Liver (tissue), 3 donors: ENCODE results near the gene CRAT.

Experiments
- CTCF ChIP-seq: fragments of 150-350 bp; IDR thresholded peaks from 2 replicates; pipeline ENCODE4 v1.5.1; 2017; ENCODE audit warnings: improper control_type of control experiment, low read depth, low read length; ENCODE audit not compliant: missing input control
- EGR1 ChIP-seq, 2 donors: IDR thresholded peaks; 2 replicates each; pipeline ENCODE4 v1.6.1; 2016 to 2018; ENCODE audit warnings: antibody characterized with exemption in 2 of 2, low read depth in 2 of 2
- FOXA1 ChIP-seq: IDR thresholded peaks from 2 replicates; pipeline ENCODE4 v1.6.1; 2016; ENCODE audit warnings: antibody characterized with exemption
- GABPA ChIP-seq, 2 donors: IDR thresholded peaks in 1 of 2; conservative IDR thresholded peaks in 1 of 2; 2 replicates each; pipeline ENCODE4 v1.6.1; 2016; ENCODE audit warnings: antibody characterized with exemption in 2 of 2, mild to moderate bottlenecking in 1 of 2, moderate library complexity in 1 of 2
- RAD21 ChIP-seq, 2 donors: IDR thresholded peaks; 2 replicates each; pipeline ENCODE4 v1.6.1; 2016; ENCODE audit warnings: antibody characterized with exemption in 2 of 2, mild to moderate bottlenecking in 2 of 2
- RXRA ChIP-seq, 2 donors: IDR thresholded peaks; 2 replicates each; pipeline ENCODE4 v1.6.1; 2017 to 2018; ENCODE audit warnings: antibody characterized with exemption in 2 of 2, mild to moderate bottlenecking in 1 of 2
- TAF1 ChIP-seq: conservative IDR thresholded peaks from 2 replicates; pipeline ENCODE4 v1.6.1; 2016; ENCODE audit warnings: antibody characterized with exemption, mild to moderate bottlenecking
- YY1 ChIP-seq: IDR thresholded peaks from 2 replicates; pipeline ENCODE4 v1.6.1; 2016; ENCODE audit warnings: antibody characterized with exemption, mild to moderate bottlenecking
- TF ChIP-seq, protein P1 (sequence below): IDR thresholded peaks from 2 replicates; pipeline ENCODE4 v1.6.1; 2016; ENCODE audit warnings: antibody characterized with exemption, mild to moderate bottlenecking
- TF ChIP-seq, protein P2 (sequence below): IDR thresholded peaks from 2 replicates; pipeline ENCODE4 v1.6.1; 2016; ENCODE audit warnings: antibody characterized with exemption
- donor health status: healthy.
- donor health status: healthy.

- no peak for TF ChIP-seq RAD21 (IDR thresholded peaks at IDR 0.05)
- no peak for TF ChIP-seq TAF1
- no peak for TF ChIP-seq GABPA (IDR thresholded peaks at IDR 0.05 in 1 of 2, conservative IDR thresholded peaks at IDR 0.05 in 1 of 2)
- no peak for TF ChIP-seq CTCF
- TF ChIP-seq YY1, result no peak
- no peak for TF ChIP-seq FOXA1
- no peak for TF ChIP-seq EGR1 (IDR thresholded peaks at IDR 0.05; ENCODE audit: low read depth in 2 of 2)
- TF ChIP-seq, protein P1, sequence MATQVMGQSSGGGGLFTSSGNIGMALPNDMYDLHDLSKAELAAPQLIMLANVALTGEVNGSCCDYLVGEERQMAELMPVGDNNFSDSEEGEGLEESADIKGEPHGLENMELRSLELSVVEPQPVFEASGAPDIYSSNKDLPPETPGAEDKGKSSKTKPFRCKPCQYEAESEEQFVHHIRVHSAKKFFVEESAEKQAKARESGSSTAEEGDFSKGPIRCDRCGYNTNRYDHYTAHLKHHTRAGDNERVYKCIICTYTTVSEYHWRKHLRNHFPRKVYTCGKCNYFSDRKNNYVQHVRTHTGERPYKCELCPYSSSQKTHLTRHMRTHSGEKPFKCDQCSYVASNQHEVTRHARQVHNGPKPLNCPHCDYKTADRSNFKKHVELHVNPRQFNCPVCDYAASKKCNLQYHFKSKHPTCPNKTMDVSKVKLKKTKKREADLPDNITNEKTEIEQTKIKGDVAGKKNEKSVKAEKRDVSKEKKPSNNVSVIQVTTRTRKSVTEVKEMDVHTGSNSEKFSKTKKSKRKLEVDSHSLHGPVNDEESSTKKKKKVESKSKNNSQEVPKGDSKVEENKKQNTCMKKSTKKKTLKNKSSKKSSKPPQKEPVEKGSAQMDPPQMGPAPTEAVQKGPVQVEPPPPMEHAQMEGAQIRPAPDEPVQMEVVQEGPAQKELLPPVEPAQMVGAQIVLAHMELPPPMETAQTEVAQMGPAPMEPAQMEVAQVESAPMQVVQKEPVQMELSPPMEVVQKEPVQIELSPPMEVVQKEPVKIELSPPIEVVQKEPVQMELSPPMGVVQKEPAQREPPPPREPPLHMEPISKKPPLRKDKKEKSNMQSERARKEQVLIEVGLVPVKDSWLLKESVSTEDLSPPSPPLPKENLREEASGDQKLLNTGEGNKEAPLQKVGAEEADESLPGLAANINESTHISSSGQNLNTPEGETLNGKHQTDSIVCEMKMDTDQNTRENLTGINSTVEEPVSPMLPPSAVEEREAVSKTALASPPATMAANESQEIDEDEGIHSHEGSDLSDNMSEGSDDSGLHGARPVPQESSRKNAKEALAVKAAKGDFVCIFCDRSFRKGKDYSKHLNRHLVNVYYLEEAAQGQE, result no peak
- TF ChIP-seq, protein P2, sequence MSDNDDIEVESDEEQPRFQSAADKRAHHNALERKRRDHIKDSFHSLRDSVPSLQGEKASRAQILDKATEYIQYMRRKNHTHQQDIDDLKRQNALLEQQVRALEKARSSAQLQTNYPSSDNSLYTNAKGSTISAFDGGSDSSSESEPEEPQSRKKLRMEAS, result no peak
- TF ChIP-seq RXRA (IDR thresholded peaks at IDR 0.05), result no peak
Measured at GRCh38 chr9:129073404-129073803, 37.2 kb downstream of the CRAT start.
